HTERT RPE-1 (cell line): ENCODE results near the gene KIAA1755.

Experiments
- in situ Hi-C: fragments of 300-500 bp; cut with MboI; formaldehyde crosslinking; loops from 4 replicates; pipeline ENCODE4 v1.14.3; 2020; ENCODE audit warnings: low sequenced_read_pairs

KIAA1755 gene

DNA sequence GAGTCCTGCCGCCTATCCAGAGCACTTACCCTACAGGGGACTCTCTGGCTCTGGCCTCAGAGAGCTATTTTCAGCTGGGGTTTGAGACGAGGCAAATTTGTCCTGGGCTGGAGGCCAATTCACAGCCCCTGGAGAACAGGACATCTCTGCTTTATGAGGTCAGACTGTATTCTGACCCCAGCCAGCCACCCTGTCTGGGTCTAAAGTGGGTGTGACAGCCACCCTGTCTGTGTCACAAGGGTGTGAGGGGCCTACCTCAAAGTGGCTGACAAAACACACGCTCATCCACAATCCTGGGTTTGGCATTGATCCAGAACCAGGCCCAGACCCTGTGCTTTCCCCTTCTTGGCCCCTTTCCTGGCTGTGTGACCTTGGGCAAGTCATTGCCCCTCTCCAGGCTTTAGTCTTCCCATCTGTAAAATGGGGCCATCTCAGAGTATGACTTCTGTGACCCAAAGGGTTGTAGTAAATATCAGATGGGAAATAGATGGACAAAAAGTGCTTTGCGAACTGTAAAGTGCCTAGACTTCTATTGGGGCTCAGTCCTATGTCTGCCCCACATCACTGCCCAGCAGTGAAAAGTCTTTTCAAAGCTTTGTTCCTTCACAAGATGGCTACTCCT lies 51.4 kb downstream of the KIAA1755 start:
- in situ Hi-C loops = no loop called here

GRCh38 chr20:38208523-38208922 lies 52.0 kb downstream of the KIAA1755 start:
- in situ Hi-C loops = no loop called here

DNA sequence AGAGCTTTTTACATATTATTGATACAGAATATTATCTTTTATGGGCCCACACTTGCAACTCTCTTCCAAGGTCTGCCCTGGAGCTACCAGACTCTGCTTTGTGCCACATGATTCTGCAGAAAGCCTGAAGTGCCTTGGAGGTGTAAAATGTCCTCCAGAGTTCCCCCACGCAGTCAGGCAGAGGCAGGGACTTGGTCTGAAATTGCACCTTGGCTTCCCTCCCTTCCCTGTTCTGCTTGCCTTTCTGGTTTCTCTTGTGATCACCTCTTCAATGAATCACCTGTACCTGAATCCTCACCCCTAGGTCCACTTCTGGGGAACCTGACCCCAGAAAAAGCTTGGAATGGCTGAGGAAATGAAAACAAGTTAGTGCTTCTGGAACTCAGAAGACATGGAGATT lies 52.4 kb downstream of the KIAA1755 start:
- in situ Hi-C loops = no loop called here

DNA sequence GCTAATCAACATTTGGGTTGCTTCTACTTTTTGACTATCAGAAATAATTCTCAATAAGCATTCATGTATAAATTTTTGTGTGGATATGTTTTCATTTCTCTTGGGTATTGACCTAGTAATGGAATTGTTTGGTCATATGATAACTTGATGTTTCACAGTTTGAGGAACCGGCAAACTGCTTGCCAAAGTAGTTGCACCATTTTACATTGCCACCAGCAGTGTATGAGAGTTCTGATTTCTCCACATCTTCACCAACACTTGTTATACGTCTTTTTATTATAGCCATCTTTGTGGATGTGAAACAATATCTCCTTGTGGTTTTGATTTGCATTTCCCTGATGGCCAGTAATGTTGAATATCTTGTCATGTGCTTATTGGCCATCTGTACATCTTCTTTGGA lies 52.9 kb downstream of the KIAA1755 start:
- in situ Hi-C loops = no loop called here

GRCh38 chr20:38205001-38205400 lies 55.5 kb downstream of the KIAA1755 start:
- in situ Hi-C loops = no loop called here

GRCh38 chr20:38203981-38204357 lies 56.6 kb downstream of the KIAA1755 start:
- in situ Hi-C loops = no loop called here

- in situ Hi-C loops = no loop called here
Observed at GRCh38 chr20:38203337-38203980, 57.1 kb downstream of the KIAA1755 start.

DNA sequence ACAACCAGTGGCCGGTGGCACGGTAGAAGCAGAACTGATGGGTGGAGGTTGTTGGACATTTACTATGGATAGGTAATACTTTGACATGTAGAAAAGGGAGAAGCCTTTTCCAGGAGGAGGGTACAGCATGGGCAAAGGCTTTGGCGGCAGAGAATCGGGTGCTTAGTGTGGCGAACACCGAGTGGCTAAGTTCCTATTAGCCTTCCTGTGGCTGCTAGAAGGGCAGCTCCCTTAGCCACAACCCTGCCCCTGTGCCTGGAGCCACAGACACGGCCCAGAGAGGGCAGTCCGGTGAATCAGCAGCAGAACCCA lies 57.6 kb downstream of the KIAA1755 start:
- in situ Hi-C loops = no loop called here

DNA sequence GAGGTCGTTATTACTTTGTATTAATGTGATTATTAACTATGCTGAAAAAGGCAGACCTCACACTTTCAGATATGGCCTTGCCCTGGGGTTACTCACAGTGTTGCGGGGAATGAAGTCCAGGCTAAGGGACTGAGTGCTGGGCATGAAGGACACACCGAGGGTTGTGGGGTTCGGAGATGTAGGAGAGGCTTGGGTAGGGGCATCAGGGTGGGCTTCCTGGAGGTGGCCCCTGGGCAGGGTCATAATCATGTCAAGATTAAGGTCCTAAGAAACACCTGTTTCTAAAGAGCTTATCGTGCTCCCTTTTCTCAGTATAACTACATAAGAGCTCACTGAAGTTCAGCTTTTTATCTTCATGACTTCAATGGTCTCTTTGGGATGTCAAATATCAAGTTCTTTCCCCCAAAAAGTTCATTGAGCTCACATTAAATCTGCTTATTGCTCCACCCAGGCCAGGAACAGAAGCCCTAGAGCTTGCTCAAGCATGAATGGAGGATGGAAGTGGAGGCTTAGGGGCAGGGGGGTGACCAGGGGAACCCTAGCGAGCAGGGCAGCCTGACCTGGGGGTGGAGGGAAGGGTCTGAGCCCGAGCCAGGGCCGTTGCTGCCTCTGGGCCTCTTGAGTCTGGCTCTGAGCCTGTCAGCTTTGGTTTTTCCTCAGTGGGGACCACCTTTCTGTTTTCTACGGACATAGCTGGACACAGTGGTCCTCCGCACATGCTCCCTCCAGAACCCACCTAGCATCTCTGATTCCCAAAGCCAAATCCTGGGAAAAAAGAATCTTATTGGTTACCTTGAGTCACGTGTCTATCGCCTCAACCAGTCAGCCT lies 58.2 kb downstream of the KIAA1755 start:
- in situ Hi-C loops = no loop called here

- in situ Hi-C loops = no loop called here
Observed at GRCh38 chr20:38201356-38201755, 59.2 kb downstream of the KIAA1755 start.

DNA sequence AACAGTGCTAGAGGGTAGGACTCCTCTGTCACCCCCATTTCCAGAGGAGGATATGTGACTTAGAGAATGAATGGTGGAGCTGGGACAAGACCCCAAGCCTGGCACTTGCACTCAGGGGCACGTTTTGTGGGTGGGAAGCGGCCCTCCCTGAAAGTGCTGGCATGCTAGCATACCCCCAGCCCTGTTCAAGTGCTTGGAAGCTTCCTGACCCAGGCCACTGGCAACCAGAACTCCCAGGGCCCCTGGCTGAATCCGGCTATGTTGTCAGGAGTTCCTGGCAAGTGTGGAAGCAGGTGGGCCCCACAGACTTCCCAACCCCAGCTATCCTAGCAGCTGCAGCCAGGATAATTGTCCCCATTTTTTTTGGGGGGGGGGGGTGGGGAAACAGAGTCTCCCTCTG lies 59.9 kb downstream of the KIAA1755 start:
- in situ Hi-C loops = no loop called here

DNA sequence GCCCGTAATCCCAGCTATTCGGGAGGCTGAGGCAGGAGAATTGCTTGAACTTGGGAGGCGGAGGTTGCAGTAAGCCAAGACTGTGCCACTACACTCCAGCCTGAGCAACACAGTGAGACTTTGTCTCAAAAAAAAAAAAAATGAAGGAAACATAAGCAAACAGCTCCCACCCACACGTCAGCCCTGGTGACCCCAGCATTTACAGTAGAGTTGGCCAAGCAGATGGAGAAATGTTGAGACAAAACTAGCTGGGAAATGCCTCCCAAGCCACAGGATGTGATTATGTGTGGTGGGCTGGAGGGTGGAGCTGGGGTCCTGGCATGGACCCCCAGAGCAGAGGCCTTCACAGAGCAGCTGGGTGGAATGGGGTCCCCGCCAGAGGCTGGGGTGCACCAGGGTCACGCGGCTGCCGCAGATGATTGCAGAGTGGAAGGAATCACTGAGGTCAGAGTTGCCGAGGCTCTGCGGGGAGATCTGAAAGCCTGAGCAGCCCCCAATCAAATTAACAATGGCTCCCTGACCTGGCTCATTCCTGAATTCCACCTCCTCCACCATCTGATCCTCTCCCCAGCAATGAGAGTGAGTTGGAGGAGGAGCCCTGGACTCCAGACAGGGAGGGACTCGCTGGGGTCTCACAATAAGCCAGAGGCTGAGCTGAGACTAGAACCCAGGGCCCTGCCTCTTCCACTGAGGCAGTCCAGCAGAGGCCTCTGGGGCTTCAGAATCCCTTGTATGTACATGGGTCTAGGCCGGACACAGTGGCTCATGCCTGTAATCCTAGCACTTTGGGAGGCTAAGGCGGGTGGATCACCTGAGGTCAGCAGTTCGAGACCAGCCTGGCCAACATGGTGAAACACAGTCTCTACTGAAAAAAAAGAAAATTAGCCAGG lies 60.8 kb downstream of the KIAA1755 start:
- in situ Hi-C loops = no loop called here

DNA sequence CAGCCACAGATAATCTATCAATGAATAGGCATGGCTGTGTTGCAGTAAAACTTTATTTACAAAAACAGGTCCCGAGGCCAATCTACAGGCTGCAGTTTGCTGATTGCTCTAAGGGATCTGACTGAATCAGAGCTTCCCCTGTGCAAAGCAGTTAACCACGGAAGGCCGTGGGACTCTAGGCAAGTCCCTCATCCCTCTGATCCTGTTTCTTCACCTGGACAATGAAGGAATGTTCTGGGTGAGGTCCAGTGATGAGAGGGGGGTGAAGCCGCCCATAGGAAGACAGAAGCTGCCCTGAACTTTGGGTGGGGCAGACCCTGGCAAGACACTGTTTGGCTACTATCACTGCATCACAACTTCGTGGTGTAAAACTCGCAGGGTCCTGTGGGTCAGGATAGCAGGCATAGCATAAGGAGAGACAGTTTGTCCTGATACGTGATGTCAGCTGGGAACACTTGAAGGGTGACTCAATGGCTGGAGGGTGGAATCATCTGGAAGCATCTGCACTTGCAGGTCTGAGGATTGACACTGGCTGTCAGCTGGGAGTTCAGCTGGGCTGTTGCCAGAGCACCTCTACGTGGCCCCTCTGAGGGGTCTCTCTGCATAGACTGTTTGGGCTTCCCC lies 62.2 kb downstream of the KIAA1755 start:
- in situ Hi-C loops = no loop called here

DNA sequence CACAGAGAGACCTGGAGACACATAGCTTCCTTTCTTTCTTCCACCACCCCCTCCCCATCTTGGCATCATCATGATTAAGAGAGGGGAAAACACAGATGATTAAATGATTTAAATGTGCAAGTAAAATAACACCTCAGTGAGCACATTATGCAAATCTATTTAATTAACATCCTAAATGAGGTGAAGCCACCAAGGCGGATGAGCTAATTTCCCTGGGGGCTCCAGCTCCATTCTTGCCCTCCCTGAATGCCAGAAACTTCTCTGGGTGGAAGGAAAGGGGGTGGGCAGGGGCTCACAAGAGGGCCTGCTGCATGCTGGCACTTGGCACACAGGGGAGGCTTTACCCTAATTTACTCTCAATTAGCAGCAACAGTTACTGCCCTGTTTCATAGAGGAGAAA lies 62.9 kb downstream of the KIAA1755 start:
- in situ Hi-C loops = no loop called here

GRCh38 chr20:38197217-38197616 lies 63.3 kb downstream of the KIAA1755 start:
- in situ Hi-C loops = no loop called here

DNA sequence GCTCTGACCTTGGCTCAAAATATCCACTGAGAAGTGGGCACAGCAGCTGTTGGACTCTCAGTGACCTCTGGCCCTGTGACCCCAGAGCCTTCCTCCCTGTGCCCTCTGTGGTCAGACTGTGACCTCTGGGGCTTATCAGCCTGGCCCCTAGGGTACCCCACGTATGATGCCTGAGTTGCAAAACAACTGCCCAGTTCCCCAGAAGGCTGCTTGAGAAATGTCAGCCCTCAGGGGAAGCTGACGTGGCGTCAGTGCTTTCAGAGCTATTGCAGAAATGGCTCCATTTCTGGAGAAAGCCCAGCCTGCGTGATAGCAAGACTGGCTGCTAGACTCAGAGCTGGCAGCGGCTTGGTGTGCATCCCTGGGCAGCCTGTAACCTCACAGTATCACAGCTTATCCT lies 63.9 kb downstream of the KIAA1755 start:
- in situ Hi-C loops = no loop called here

GRCh38 chr20:38196076-38196475 lies 64.5 kb downstream of the KIAA1755 start:
- in situ Hi-C loops = no loop called here

GRCh38 chr20:38195521-38195920 lies 65.0 kb downstream of the KIAA1755 start:
- in situ Hi-C loops = no loop called here

DNA sequence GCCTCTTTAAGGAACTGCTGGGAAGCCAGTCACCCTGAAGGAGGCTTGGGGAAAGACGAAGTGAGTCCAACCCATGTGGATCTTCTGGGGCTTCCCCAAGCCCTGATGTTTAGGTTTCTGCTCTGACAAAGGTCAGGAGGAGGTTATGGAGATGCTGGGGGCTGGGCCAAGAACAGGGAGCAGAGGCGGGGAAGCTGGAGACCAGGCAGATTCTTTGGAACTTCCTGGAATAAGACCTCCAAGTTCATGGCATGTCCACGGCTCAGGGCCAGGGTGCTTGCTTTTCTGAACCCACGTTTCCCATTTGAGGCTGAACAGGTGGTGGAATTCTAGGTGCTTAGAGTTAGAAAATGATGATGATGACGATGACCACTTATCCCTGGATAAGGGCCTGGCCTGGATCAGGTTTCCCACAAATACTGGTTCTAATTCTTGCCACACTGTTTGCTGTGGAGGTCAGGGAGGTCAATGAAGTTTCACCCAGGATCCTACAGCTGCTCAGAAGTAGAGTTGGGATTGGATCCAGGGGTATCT lies 65.5 kb downstream of the KIAA1755 start:
- in situ Hi-C loops = no loop called here

GRCh38 chr20:38193586-38194105 lies 66.9 kb downstream of the KIAA1755 start:
- in situ Hi-C loops = no loop called here
